ENCODE measurements around the gene CCR8.

- TF ChIP-seq CTCF (IDR thresholded peaks at IDR 0.05) (no peak), ZFX (IDR thresholded peaks at IDR 0.05; ENCODE audit: borderline replicate concordance) (no peak)
Observed at GRCh38 chr3:39327746-39328349, 1.7 kb upstream of the CCR8 start.

Measured in 22Rv1 (cell line).